Activated T-cell treated with anti-CD3 and anti-CD28 coated beads, Interleukin-2, amount 50 U/mL, for 72 hours (primary cell): Measurements from ENCODE around the gene HOXD3. TPM values are rescaled to one million over a fixed set of nuclear protein-coding genes. Genes with fewer than 3 reads are reported as not detected.

ENCODE experiments used
- ATAC-seq, 2 donors: fragments of 150-1000 bp; cut with Tn5 transposase; replicated peaks in 1 of 2; 2 replicates each; pipeline ENCODE4 v1.10.0; 2021; ENCODE audit warnings: moderate library complexity in 2 of 2, mild to moderate bottlenecking in 1 of 2
- DNase-seq, 2 donors: peaks; one replicate each; pipeline ENCODE4 v3.0.0; 2021 to 2022; ENCODE audit warnings: mixed read lengths in 1 of 2
- H3K27ac Mint-ChIP-seq: one replicate; pipeline ENCODE4 v1.8.0; 2022; ENCODE audit warnings: mild to moderate bottlenecking, moderate library complexity, mixed read lengths
- H3K27me3 Mint-ChIP-seq: one replicate; pipeline ENCODE4 v1.8.0; 2022; ENCODE audit warnings: low read depth, mixed read lengths
- H3K36me3 Mint-ChIP-seq, 2 donors: one replicate each; pipeline ENCODE4 v1.8.0; 2022; ENCODE audit warnings: mixed read lengths in 2 of 2, mild to moderate bottlenecking in 1 of 2; ENCODE audit not compliant: insufficient read depth in 2 of 2
- H3K4me1 Mint-ChIP-seq: one replicate; pipeline ENCODE4 v1.8.0; 2022; ENCODE audit warnings: low read depth, mixed read lengths
- H3K4me3 Mint-ChIP-seq, 2 donors: one replicate each; pipeline ENCODE4 v1.8.0; 2022; ENCODE audit warnings: mild to moderate bottlenecking in 2 of 2, mixed read lengths in 2 of 2, moderate library complexity in 2 of 2
- H3K9me3 Mint-ChIP-seq, 2 donors: one replicate each; pipeline ENCODE4 v1.8.0; 2022; ENCODE audit warnings: mixed read lengths in 2 of 2
- total RNA-seq, 2 donors: library from RNA; stranded (reverse); gene quantifications; one replicate each; pipeline ENCODE4 v1.2.3, GENCODE V29; 2022

HOXD3 gene
- total RNA-seq, 2 donors from 2014 or later: not detected

GRCh38 chr2:176151442-176152287 is 5.4 kb upstream of the HOXD3 start, which contains the start of gene HOXD4:
Gene HOXD4, plus strand, starts transcription at chr2:176151550. Its CDS starts 84 bp downstream, at chr2:176151634.
- no peak for ATAC-seq
- H3K4me1 Mint-ChIP-seq: peaks cover 4% of the 10 kb centered on the region
- DNase-seq: no peak
- H3K27ac Mint-ChIP-seq: no peak within 1 kb of the TSS
- H3K4me3 Mint-ChIP-seq: peak within 1 kb of the TSS; percentile 37 to 57
- no peaks in the 10 kb centered on the region for H3K36me3 Mint-ChIP-seq
- H3K27me3 Mint-ChIP-seq: peaks cover 89% of the 10 kb centered on the region
- no peaks in the 10 kb centered on the region for H3K9me3 Mint-ChIP-seq

GRCh38 chr2:176152350-176153181 is 4.5 kb upstream of the HOXD3 start:
- Mint-ChIP-seq H3K36me3 (no peaks in the 10 kb centered on the region), H3K9me3 (no peaks in the 10 kb centered on the region), H3K4me1 (peaks cover 8% of the 10 kb centered on the region), H3K4me3 (peak overlapping the region; percentile 37 to 57), H3K27ac (no peak overlapping the region), H3K27me3 (peaks cover 87% of the 10 kb centered on the region)
- DNase-seq: no peak
- no peak for ATAC-seq

GRCh38 chr2:176154576-176155252 is 2.4 kb upstream of the HOXD3 start:
- H3K4me1 Mint-ChIP-seq: peaks cover 14% of the 10 kb centered on the region
- H3K36me3 Mint-ChIP-seq: no peaks in the 10 kb centered on the region

GRCh38 chr2:176155356-176156044 is 1.6 kb upstream of the HOXD3 start:
- no peak for ATAC-seq
- H3K4me1 Mint-ChIP-seq: peaks cover 14% of the 10 kb centered on the region
- no peak overlapping the region for H3K4me3 Mint-ChIP-seq
- no peaks in the 10 kb centered on the region for H3K36me3 Mint-ChIP-seq
- H3K27me3 Mint-ChIP-seq: peaks cover 72% of the 10 kb centered on the region
- no peak overlapping the region for H3K27ac Mint-ChIP-seq
- no peak for DNase-seq
- no peaks in the 10 kb centered on the region for H3K9me3 Mint-ChIP-seq

More at GRCh38 chr2:176154576-176155252, 2.4 kb upstream of the HOXD3 start:
- Mint-ChIP-seq H3K27ac (no peak overlapping the region), H3K27me3 (peaks cover 76% of the 10 kb centered on the region), H3K9me3 (no peaks in the 10 kb centered on the region), H3K4me3 (no peak overlapping the region)
- DNase-seq (no peak), ATAC-seq (no peak)

GRCh38 chr2:176156301-176156806 is 753 bp upstream of the HOXD3 start:
- no peak for DNase-seq
- Mint-ChIP-seq H3K4me3 (peak overlapping the region in 1 of 2 donors; percentile 46), H3K27ac (no peak overlapping the region), H3K27me3 (peaks cover 72% of the 10 kb centered on the region), H3K4me1 (peaks cover 14% of the 10 kb centered on the region), H3K9me3 (no peaks in the 10 kb centered on the region), H3K36me3 (peaks cover 0 to 1% of the 10 kb centered on the region in 2 donors)
- ATAC-seq: no peak

- Mint-ChIP-seq H3K36me3 (peaks cover 0 to 1% of the 10 kb centered on the region in 2 donors), H3K9me3 (no peaks in the 10 kb centered on the region), H3K27ac (peak overlapping the region; percentile 31), H3K4me1 (peaks cover 14% of the 10 kb centered on the region), H3K27me3 (peaks cover 79% of the 10 kb centered on the region), H3K4me3 (peak overlapping the region; percentile 71 to 78)
- ATAC-seq: peak in 1 of 2 donors; percentile 34
- no peak for DNase-seq
Measured at GRCh38 chr2:176157499-176158185, 535 bp downstream of the HOXD3 start.

GRCh38 chr2:176158186-176158591 is 1.1 kb downstream of the HOXD3 start:
- Mint-ChIP-seq H3K36me3 (peaks cover 0 to 1% of the 10 kb centered on the region in 2 donors), H3K4me3 (peak overlapping the region; percentile 71 to 78), H3K27ac (peak overlapping the region; percentile 82), H3K27me3 (peaks cover 83% of the 10 kb centered on the region), H3K9me3 (no peaks in the 10 kb centered on the region), H3K4me1 (peaks cover 14% of the 10 kb centered on the region)
- no peak for DNase-seq
- ATAC-seq: no peak

- Mint-ChIP-seq H3K4me1 (peaks cover 21% of the 10 kb centered on the region), H3K9me3 (no peaks in the 10 kb centered on the region), H3K27me3 (peaks cover 83% of the 10 kb centered on the region), H3K36me3 (peaks cover 0 to 4% of the 10 kb centered on the region in 2 donors), H3K4me3 (peak overlapping the region; percentile 36 to 39), H3K27ac (no peak overlapping the region)
- ATAC-seq: no peak
- no peak for DNase-seq
Measured at GRCh38 chr2:176158855-176159662, 2.0 kb downstream of the HOXD3 start.

GRCh38 chr2:176159663-176160250 is 2.6 kb downstream of the HOXD3 start:
- no peaks in the 10 kb centered on the region for H3K9me3 Mint-ChIP-seq
- peak overlapping the region; percentile 36 to 52 for H3K4me3 Mint-ChIP-seq
- ATAC-seq (peak in 1 of 2 donors; percentile 19), DNase-seq (no peak)
- H3K27me3 Mint-ChIP-seq: peaks cover 83% of the 10 kb centered on the region
- peaks cover 24% of the 10 kb centered on the region for H3K4me1 Mint-ChIP-seq
- peaks cover 2 to 8% of the 10 kb centered on the region in 2 donors for H3K36me3 Mint-ChIP-seq
- no peak overlapping the region for H3K27ac Mint-ChIP-seq

GRCh38 chr2:176160251-176160985 is 3.3 kb downstream of the HOXD3 start:
- Mint-ChIP-seq H3K27me3 (peaks cover 83% of the 10 kb centered on the region), H3K4me1 (peaks cover 24% of the 10 kb centered on the region), H3K9me3 (no peaks in the 10 kb centered on the region), H3K4me3 (peak overlapping the region; percentile 21 to 52), H3K27ac (no peak overlapping the region), H3K36me3 (peaks cover 2 to 8% of the 10 kb centered on the region in 2 donors)
- ATAC-seq: no peak
- no peak for DNase-seq
